ENCODE results near the gene TENM4. TPM values are rescaled to one million over a fixed set of nuclear protein-coding genes. Genes with fewer than 3 reads are reported as not detected.

The TENM4 gene
- total RNA-seq, 8 experiments from 2014 or later, result 0.59 to 82.2 (median 24.2) TPM

DNA sequence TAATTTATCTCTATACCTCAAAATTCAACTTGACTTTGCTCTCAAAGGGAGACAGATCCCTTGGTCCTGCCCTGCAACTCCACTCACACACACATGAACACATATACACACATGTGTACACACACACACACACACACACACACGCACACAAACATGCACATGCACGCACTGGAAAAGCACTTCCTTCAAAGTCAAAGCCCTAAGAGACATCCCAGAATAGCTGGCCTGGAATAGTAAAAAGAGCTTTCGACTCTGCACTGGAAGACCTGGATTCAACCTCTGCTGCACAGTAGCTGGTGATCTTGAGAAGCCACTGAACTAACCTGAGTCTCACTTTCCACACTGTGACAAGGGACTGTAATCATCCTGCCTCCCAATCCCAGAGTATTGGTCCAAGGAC is 26.8 kb downstream of the TENM4 start:
- in situ Hi-C loops (cut with MboI; ENCODE audit: low pct_unique_long_range_greater_than_20kb in 2 of 9, low sequenced_read_pairs in 9 of 9, unreplicated experiment in 9 of 9), result no loop called here
- WGBS, 10 experiments, result 67 to 100% (median 78%) methylated on average over 1 to 3 of the region's 3 CpGs; no CpG with 5 or more reads in 4 of the 10 experiments
- ATAC-seq (replicated peaks in 6 of 8), result no peak
- Histone ChIP-seq H3K4me1 (replicated peaks in 1 of 2) (peaks cover 14 to 32% of the 10 kb centered on the region in 2 donors), H3K27ac (no peak overlapping the region), H3K4me3 (no peak overlapping the region)

DNA sequence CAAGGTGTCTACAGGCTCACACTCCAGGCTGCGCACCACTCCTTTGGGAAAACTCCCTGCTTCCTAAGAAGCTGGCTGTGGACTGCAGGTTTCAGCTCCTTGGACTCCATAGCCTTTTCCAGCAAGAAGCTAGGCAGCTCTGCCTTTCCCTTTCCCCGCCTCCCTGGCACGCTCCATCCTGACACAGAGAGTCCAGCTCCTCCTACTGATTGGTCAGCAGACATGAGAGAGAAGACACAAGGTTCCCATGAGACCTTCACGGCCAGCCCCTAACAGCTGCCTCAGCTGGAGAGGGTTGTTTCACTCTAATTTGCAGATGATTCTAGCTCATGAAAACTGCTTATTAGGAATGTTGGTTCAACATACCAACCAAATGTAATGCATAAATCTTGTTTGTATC is 27.6 kb downstream of the TENM4 start:
- WGBS, 10 experiments, result 0 to 50% (median 23%) methylated on average over 1 to 3 of the region's 4 CpGs; no CpG with 5 or more reads in 2 of the 10 experiments
- H3K4me1 ChIP-seq (replicated peaks in 1 of 2), result peaks cover 14 to 36% of the 10 kb centered on the region in 2 donors
- no peak overlapping the region for H3K4me3 ChIP-seq
- ATAC-seq (replicated peaks in 6 of 8), result peak; percentile 94 to 100 (median 100)
- in situ Hi-C loops (cut with MboI; ENCODE audit: low pct_unique_long_range_greater_than_20kb in 2 of 9, low sequenced_read_pairs in 9 of 9, unreplicated experiment in 9 of 9), result no loop called here
- peak overlapping the region; percentile 67 to 79 for H3K27ac ChIP-seq

- peaks cover 14 to 36% of the 10 kb centered on the region in 2 donors for H3K4me1 ChIP-seq (replicated peaks in 1 of 2)
- 14 to 100% (median 94%) methylated on average over 1 of the region's 1 CpG; no CpG with 5 or more reads in 2 of the 10 experiments for WGBS, 10 experiments
- H3K27ac ChIP-seq, result peak overlapping the region; percentile 67 to 79
- H3K4me3 ChIP-seq, result no peak overlapping the region
- in situ Hi-C loops (cut with MboI; ENCODE audit: low pct_unique_long_range_greater_than_20kb in 2 of 9, low sequenced_read_pairs in 9 of 9, unreplicated experiment in 9 of 9), result no loop called here
- peak in 5 of 8 experiments; percentile 39 to 59 (median 47) for ATAC-seq (replicated peaks in 6 of 8)
These were observed 28.1 kb downstream of the TENM4 start for GRCh38 chr11:79412761-79413160.

DNA sequence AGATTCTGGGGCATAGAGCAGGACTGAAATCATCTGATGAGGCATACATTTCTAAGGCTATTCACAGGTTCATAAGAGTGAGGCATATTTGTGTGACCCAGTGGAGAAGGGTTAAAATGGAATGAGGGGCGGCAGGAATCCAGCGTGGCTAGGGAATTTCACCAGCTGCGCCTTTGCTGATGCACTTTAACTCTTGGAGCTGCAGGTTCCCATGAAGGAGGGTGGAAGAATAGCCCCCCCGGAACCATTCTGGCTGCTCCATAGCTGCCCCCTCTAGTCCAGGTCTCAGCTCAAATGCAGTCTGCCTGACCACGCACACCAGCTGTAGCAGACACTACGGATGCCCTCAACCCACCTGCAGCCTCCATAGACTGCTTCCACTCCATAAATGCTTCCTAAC is 31.5 kb downstream of the TENM4 start:
- in situ Hi-C loops (cut with MboI; ENCODE audit: low pct_unique_long_range_greater_than_20kb in 2 of 9, low sequenced_read_pairs in 9 of 9, unreplicated experiment in 9 of 9), result no loop called here
- no peak overlapping the region for H3K27ac ChIP-seq
- H3K4me1 ChIP-seq (replicated peaks in 1 of 2), result peaks cover 11 to 33% of the 10 kb centered on the region in 2 donors
- ATAC-seq (replicated peaks in 6 of 8), result no peak
- H3K4me3 ChIP-seq, result no peak overlapping the region
- 40 to 100% (median 100%) methylated on average over 1 to 5 of the region's 6 CpGs; no CpG with 5 or more reads in 3 of the 10 experiments for WGBS, 10 experiments

- 44 to 100% (median 84%) methylated on average over 1 to 5 of the region's 5 CpGs for WGBS, 10 experiments
- in situ Hi-C loops (cut with MboI; ENCODE audit: low pct_unique_long_range_greater_than_20kb in 2 of 9, low sequenced_read_pairs in 9 of 9, unreplicated experiment in 9 of 9), result no loop called here
- no peak overlapping the region for H3K4me3 ChIP-seq
- no peak overlapping the region for H3K27ac ChIP-seq
- H3K4me1 ChIP-seq (replicated peaks in 1 of 2), result peaks cover 0 to 17% of the 10 kb centered on the region in 2 donors
- no peak for ATAC-seq (replicated peaks in 6 of 8)
These were observed 34.5 kb downstream of the TENM4 start for GRCh38 chr11:79406376-79406775.

- ATAC-seq (replicated peaks in 6 of 8), result peak in 2 of 8 experiments; percentile 57 to 88
- 21 to 93% (median 88%) methylated on average over 2 to 3 of the region's 3 CpGs; no CpG with 5 or more reads in 1 of the 10 experiments for WGBS, 10 experiments
- Histone ChIP-seq H3K4me1 (replicated peaks in 1 of 2) (peaks cover 0 to 17% of the 10 kb centered on the region in 2 donors), H3K4me3 (no peak overlapping the region), H3K27ac (no peak overlapping the region)
- in situ Hi-C loops (cut with MboI; ENCODE audit: low pct_unique_long_range_greater_than_20kb in 2 of 9, low sequenced_read_pairs in 9 of 9, unreplicated experiment in 9 of 9), result no loop called here
These were observed 36.0 kb downstream of the TENM4 start for GRCh38 chr11:79404806-79405205.

DNA sequence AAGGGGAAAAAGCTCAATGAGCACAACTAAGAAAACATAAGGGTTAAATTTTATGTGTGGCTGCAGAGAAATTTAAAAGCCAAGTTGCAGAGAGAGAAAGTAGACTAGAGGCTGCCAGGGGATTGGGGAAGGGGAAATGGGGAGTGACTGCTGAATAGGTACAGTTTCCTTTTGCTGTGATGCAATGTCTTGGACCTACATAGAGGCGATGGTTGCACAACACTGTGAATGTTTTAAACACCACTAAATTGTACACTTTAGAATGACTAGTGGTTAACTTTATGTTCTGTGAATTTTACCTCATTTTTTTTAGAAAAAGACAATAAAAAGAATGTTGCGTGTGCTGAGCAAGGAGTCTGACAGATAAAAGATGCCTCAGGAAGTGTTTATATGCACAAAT is 36.5 kb downstream of the TENM4 start:
- H3K27ac ChIP-seq, result no peak overlapping the region
- in situ Hi-C loops (cut with MboI; ENCODE audit: low pct_unique_long_range_greater_than_20kb in 2 of 9, low sequenced_read_pairs in 9 of 9, unreplicated experiment in 9 of 9), result no loop called here
- peaks cover 0 to 14% of the 10 kb centered on the region in 2 donors for H3K4me1 ChIP-seq (replicated peaks in 1 of 2)
- H3K4me3 ChIP-seq, result no peak overlapping the region
- no peak for ATAC-seq (replicated peaks in 6 of 8)
- 37 to 100% (median 98%) methylated on average over 1 to 2 of the region's 2 CpGs; no CpG with 5 or more reads in 2 of the 10 experiments for WGBS, 10 experiments

GRCh38 chr11:79403839-79404238 is 37.0 kb downstream of the TENM4 start:
- 33 to 100% (median 80%) methylated on average over 1 of the region's 1 CpG; no CpG with 5 or more reads in 6 of the 10 experiments for WGBS, 10 experiments
- Histone ChIP-seq H3K4me1 (replicated peaks in 1 of 2) (peaks cover 0 to 9% of the 10 kb centered on the region in 2 donors), H3K27ac (no peak overlapping the region), H3K4me3 (no peak overlapping the region)
- no peak for ATAC-seq (replicated peaks in 6 of 8)
- in situ Hi-C loops (cut with MboI; ENCODE audit: low pct_unique_long_range_greater_than_20kb in 2 of 9, low sequenced_read_pairs in 9 of 9, unreplicated experiment in 9 of 9), result no loop called here

GRCh38 chr11:79402912-79403311 is 37.9 kb downstream of the TENM4 start:
- H3K27ac ChIP-seq, result no peak overlapping the region
- peaks cover 0 to 8% of the 10 kb centered on the region in 2 donors for H3K4me1 ChIP-seq (replicated peaks in 1 of 2)
- in situ Hi-C loops (cut with MboI; ENCODE audit: low pct_unique_long_range_greater_than_20kb in 2 of 9, low sequenced_read_pairs in 9 of 9, unreplicated experiment in 9 of 9), result no loop called here
- H3K4me3 ChIP-seq, result no peak overlapping the region
- WGBS, 10 experiments, result 34 to 100% (median 81%) methylated on average over 1 to 3 of the region's 3 CpGs; no CpG with 5 or more reads in 2 of the 10 experiments
- ATAC-seq (replicated peaks in 6 of 8), result no peak

- in situ Hi-C loops (cut with MboI; ENCODE audit: low pct_unique_long_range_greater_than_20kb in 2 of 9, low sequenced_read_pairs in 9 of 9, unreplicated experiment in 9 of 9), result no loop called here
- Histone ChIP-seq H3K27ac (no peak overlapping the region), H3K4me1 (replicated peaks in 1 of 2) (peaks cover 0 to 4% of the 10 kb centered on the region in 2 donors), H3K4me3 (no peak overlapping the region)
- WGBS, 10 experiments, result 30 to 95% (median 76%) methylated on average over 1 to 4 of the region's 4 CpGs
- ATAC-seq (replicated peaks in 6 of 8), result peak; percentile 58 to 84 (median 66)
These were observed 40.0 kb downstream of the TENM4 start for GRCh38 chr11:79400717-79401330.

- ATAC-seq (replicated peaks in 6 of 8), result no peak
- 17 to 100% (median 73%) methylated on average over 1 to 2 of the region's 2 CpGs; no CpG with 5 or more reads in 4 of the 10 experiments for WGBS, 10 experiments
These were observed 40.6 kb downstream of the TENM4 start for GRCh38 chr11:79400206-79400605.

DNA sequence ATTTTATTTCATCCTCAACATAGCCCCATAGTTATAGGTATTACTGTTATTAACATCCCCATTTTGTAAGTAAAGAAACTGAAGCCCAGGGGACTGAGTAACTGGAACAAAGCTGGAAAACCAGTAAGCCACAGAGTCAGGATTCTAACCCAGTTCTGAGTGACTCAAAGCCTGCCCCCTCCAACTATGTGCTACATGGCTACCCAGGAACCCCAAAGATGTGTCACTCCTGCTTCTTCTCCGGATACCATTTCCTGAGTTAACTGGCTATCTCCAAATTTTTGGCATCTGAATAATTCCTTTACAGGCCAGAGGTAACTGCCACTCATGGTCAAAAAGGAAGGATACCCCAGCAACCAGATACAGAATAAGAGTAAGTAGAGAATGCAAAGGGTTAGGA is 43.6 kb downstream of the TENM4 start:
- H3K4me3 ChIP-seq, result no peak overlapping the region
- no peak for ATAC-seq (replicated peaks in 6 of 8)
- H3K27ac ChIP-seq, result no peak overlapping the region
- 0 to 100% (median 100%) methylated on average over 1 of the region's 1 CpG; no CpG with 5 or more reads in 6 of the 10 experiments for WGBS, 10 experiments
- peaks cover 0 to 11% of the 10 kb centered on the region in 2 donors for H3K4me1 ChIP-seq (replicated peaks in 1 of 2)
- in situ Hi-C loops (cut with MboI; ENCODE audit: low pct_unique_long_range_greater_than_20kb in 2 of 9, low sequenced_read_pairs in 9 of 9, unreplicated experiment in 9 of 9), result no loop called here

More at GRCh38 chr11:79400206-79400605, 40.6 kb downstream of the TENM4 start:
- Histone ChIP-seq H3K4me1 (replicated peaks in 1 of 2) (peaks cover 0 to 4% of the 10 kb centered on the region in 2 donors), H3K27ac (no peak overlapping the region), H3K4me3 (no peak overlapping the region)
- in situ Hi-C loops (cut with MboI; ENCODE audit: low pct_unique_long_range_greater_than_20kb in 2 of 9, low sequenced_read_pairs in 9 of 9, unreplicated experiment in 9 of 9), result no loop called here

DNA sequence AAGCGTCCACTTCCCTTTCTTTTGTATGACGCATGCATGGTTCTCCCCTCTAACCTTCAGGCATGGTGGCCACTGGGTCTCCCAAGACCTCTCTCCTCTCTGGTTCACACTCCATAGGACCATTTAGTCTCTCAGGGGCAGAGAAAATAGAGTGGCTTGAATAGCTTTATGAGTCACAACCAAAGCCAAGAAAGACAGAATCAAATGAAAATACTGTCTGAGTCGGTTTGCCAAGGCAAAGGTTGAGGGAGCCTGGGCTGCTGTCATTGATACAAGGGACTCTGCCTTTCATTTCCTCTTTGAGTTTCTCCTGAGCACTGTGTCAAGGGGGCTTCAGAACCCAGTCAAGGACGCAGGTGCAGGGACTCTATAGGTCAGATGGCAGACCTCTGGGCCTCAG is 44.2 kb downstream of the TENM4 start:
- H3K27ac ChIP-seq, result no peak overlapping the region
- peaks cover 5 to 11% of the 10 kb centered on the region in 2 donors for H3K4me1 ChIP-seq (replicated peaks in 1 of 2)
- no peak for ATAC-seq (replicated peaks in 6 of 8)
- no peak overlapping the region for H3K4me3 ChIP-seq
- WGBS, 10 experiments, result 59 to 100% (median 90%) methylated on average over 1 to 4 of the region's 4 CpGs; no CpG with 5 or more reads in 1 of the 10 experiments
- in situ Hi-C loops (cut with MboI; ENCODE audit: low pct_unique_long_range_greater_than_20kb in 2 of 9, low sequenced_read_pairs in 9 of 9, unreplicated experiment in 9 of 9), result no loop called here

DNA sequence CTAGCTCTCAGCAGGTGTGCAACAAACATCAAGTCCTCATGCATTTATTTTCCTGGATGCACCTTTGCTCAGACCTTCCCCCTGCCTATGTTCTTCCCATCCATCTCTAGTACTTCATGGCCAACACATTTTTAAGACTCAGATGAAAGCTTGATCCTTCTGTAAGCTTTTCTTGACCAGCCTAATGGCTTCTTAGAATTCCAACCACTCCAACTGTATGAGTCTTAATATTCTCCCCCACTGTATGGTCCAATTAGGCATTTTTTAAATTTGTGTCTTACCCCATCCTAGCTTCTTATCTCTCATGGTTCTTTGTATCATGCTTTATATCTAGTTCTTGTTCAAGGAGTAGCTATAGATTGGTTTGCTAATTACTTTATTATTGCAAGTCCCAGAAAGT is 44.8 kb downstream of the TENM4 start:
- ATAC-seq (replicated peaks in 6 of 8), result no peak
- no peak overlapping the region for H3K27ac ChIP-seq
- H3K4me1 ChIP-seq (replicated peaks in 1 of 2), result peaks cover 5 to 11% of the 10 kb centered on the region in 2 donors
- H3K4me3 ChIP-seq, result no peak overlapping the region
- in situ Hi-C loops (cut with MboI; ENCODE audit: low pct_unique_long_range_greater_than_20kb in 2 of 9, low sequenced_read_pairs in 9 of 9, unreplicated experiment in 9 of 9), result no loop called here

Measured in motor neuron (in vitro differentiated cells).